C4-2B (cell line): Measurements from ENCODE around the gene CRYAB.

ENCODE experiments used
- ZFX ChIP-seq: fragments of 450-650 bp; IDR thresholded peaks from 2 replicates; pipeline ENCODE4 v1.6.1; 2017
- TF ChIP-seq, protein P1 (sequence below): fragments of 450-650 bp; conservative IDR thresholded peaks from 2 replicates; pipeline ENCODE4 v1.5.1; 2017; ENCODE audit warnings: mild to moderate bottlenecking

DNA sequence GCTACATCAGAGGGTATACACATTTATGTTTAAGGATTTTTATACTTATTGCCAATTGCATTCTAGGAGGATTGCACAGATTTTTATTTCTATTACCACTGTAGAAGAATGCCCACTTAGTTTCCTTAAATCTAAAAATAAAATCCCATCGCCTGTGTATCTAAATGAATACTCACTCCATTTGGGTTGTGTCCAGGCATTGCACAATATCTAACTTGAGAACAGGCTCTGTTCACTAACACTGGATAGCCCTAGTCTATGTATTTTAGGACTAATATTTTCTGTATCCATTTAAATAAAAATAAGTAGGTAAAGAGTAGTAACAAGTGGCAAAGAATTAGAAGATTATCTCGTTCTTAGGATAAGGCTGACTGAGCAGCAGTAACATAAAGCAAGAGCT, 11.2 kb upstream of the CRYAB start:
- TF ChIP-seq, protein P1, sequence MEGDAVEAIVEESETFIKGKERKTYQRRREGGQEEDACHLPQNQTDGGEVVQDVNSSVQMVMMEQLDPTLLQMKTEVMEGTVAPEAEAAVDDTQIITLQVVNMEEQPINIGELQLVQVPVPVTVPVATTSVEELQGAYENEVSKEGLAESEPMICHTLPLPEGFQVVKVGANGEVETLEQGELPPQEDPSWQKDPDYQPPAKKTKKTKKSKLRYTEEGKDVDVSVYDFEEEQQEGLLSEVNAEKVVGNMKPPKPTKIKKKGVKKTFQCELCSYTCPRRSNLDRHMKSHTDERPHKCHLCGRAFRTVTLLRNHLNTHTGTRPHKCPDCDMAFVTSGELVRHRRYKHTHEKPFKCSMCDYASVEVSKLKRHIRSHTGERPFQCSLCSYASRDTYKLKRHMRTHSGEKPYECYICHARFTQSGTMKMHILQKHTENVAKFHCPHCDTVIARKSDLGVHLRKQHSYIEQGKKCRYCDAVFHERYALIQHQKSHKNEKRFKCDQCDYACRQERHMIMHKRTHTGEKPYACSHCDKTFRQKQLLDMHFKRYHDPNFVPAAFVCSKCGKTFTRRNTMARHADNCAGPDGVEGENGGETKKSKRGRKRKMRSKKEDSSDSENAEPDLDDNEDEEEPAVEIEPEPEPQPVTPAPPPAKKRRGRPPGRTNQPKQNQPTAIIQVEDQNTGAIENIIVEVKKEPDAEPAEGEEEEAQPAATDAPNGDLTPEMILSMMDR, result no peak
- TF ChIP-seq ZFX, result no peak
